Body of pancreas (tissue), 4 donors: ENCODE measurements around the gene GRIK3.

Experiments used
- CTCF ChIP-seq, 7 experiments: fragments of 450-650 bp in 4 of 7; fragments of 200-600 bp in 3 of 7; sonication (generic) in 3 of 7; IDR thresholded peaks; one replicate each; pipeline ENCODE4 v1.5.1; 2016 to 2019; ENCODE audit warnings: antibody characterized with exemption in 7 of 7
- POLR2A ChIP-seq, 3 donors: fragments of 450-650 bp; IDR thresholded peaks; one replicate each; pipeline ENCODE4 v1.6.1; 2016; ENCODE audit warnings: antibody characterized with exemption in 3 of 3, mild to moderate bottlenecking in 2 of 3

GRCh38 chr1:36889478-36890226, 144.7 kb downstream of the GRIK3 start:
- TF ChIP-seq CTCF (IDR thresholded peaks at IDR 0.05) (no peak), POLR2A (IDR thresholded peaks at IDR 0.05) (no peak)
